Transverse colon (tissue), 4 donors: ENCODE data around the gene TSACC. TPM values are rescaled to one million over a fixed set of nuclear protein-coding genes. Genes with fewer than 3 reads are reported as not detected.

Experiments used
- DNase-seq: peaks from one replicate; pipeline ENCODE4 v3.0.0-alpha.2; 2019
- H3K27ac ChIP-seq, 4 donors: fragments of 200-600 bp; sonication (generic); 2 replicates each; pipeline ENCODE4 v1.5.1; 2016 to 2018; ENCODE audit warnings: inconsistent platforms in 4 of 4
- H3K27me3 ChIP-seq: fragments of 200-600 bp; sonication (generic); 2 replicates; pipeline ENCODE4 v1.5.1; 2017; ENCODE audit warnings: inconsistent platforms
- H3K36me3 ChIP-seq, 4 donors: fragments of 200-600 bp; sonication (generic); 2 replicates each; pipeline ENCODE4 v1.5.1; 2017 to 2019; ENCODE audit warnings: inconsistent platforms in 4 of 4
- H3K4me1 ChIP-seq, 4 donors: fragments of 200-600 bp; sonication (generic); 2 replicates each; pipeline ENCODE4 v1.5.1; 2017 to 2020; ENCODE audit warnings: inconsistent platforms in 4 of 4
- H3K4me3 ChIP-seq, 4 donors: fragments of 200-600 bp; sonication (generic); 1 replicate in 1 of 4; 2 replicates in 3 of 4; pipeline versions ENCODE4 v1.5.1 to v1.6.1; 2017 to 2019; ENCODE audit warnings: inconsistent platforms in 4 of 4
- H3K9me3 ChIP-seq, 2 donors: fragments of 200-600 bp; sonication (generic); 2 replicates each; pipeline ENCODE4 v1.5.1; 2017 to 2019; ENCODE audit warnings: inconsistent platforms in 2 of 2
- EP300 ChIP-seq: sonication (generic); formaldehyde crosslinking; IDR thresholded peaks from one replicate; pipeline ENCODE4 v1.6.1; 2017; ENCODE audit warnings: antibody characterized with exemption, low read depth
- POLR2A ChIP-seq: fragments of 450-650 bp; IDR thresholded peaks from one replicate; pipeline ENCODE4 v1.6.1; 2016; ENCODE audit warnings: antibody characterized with exemption, mild to moderate bottlenecking, moderate library complexity
- POLR2AphosphoS5 ChIP-seq, 3 donors: sonication (generic); formaldehyde crosslinking; IDR thresholded peaks; one replicate each; pipeline ENCODE4 v1.6.1; 2016; ENCODE audit warnings: antibody characterized with exemption in 3 of 3
- WGBS, 2 donors: methylation state at CpG; one replicate each; pipeline ENCODE4 v1.1.5; 2018; ENCODE audit warnings: low coverage in 1 of 2; 5-methylcytosine and 5-hydroxymethylcytosine counted together
- in situ Hi-C, 4 donors: fragments of 200-750 bp; cut with MboI; loops; one replicate each; pipeline versions ENCODE4 v1.15.0 to v1.15.1; 2017; ENCODE audit warnings: low sequenced_read_pairs in 3 of 4, low pct_ligation_motif_present in 1 of 4, low pct_unique_long_range_greater_than_20kb in 1 of 4
- intact Hi-C: fragments of 100-400 bp; cut with DNase I; formaldehyde crosslinking; loops from one replicate; pipeline ENCODE4 v1.15.1; 2023; ENCODE audit warnings: low total_unique reads
- total RNA-seq, 4 donors: library from RNA; depleted of rRNA; stranded (reverse); fragments of >200 nt; gene quantifications; one replicate each; pipeline ENCODE4 v1.1.0, GENCODE V29; 2016
- TF ChIP-seq, protein P1 (sequence below), 5 experiments: fragments of 200-600 bp in 3 of 5; fragments of 450-650 bp in 2 of 5; sonication (generic) in 3 of 5; IDR thresholded peaks; 1 replicate in 2 of 5; 2 replicates in 3 of 5; pipeline ENCODE4 v1.5.1; 2016 to 2017; ENCODE audit warnings: antibody characterized with exemption in 5 of 5, inconsistent platforms in 3 of 5, mild to moderate bottlenecking in 2 of 5, moderate library complexity in 1 of 5

Gene TSACC
- total RNA-seq, 4 donors from 2014 or later = not detected

GRCh38 chr1:156376146-156376545, 37.8 kb downstream of the TSACC start:
- Histone ChIP-seq H3K27me3 (peaks cover 26% of the 10 kb centered on the region), H3K4me3 (no peak overlapping the region), H3K4me1 (no peaks in the 10 kb centered on the region), H3K36me3 (no peaks in the 10 kb centered on the region), H3K27ac (no peak overlapping the region), H3K9me3 (no peaks in the 10 kb centered on the region)
- in situ Hi-C loops = loop anchor here in 1 of 4 donors (25.0 kb wide), 1 partner anchor 236 kb away; the partner anchor contains the start of genes GPATCH4 and HAPLN2
- WGBS, 2 donors = 97% methylated on average over 2 of the region's 2 CpGs; no CpG with 5 or more reads in 1 of the 2 donors
- no peak for DNase-seq
- intact Hi-C loops = no loop called here
- TF ChIP-seq, protein P1, sequence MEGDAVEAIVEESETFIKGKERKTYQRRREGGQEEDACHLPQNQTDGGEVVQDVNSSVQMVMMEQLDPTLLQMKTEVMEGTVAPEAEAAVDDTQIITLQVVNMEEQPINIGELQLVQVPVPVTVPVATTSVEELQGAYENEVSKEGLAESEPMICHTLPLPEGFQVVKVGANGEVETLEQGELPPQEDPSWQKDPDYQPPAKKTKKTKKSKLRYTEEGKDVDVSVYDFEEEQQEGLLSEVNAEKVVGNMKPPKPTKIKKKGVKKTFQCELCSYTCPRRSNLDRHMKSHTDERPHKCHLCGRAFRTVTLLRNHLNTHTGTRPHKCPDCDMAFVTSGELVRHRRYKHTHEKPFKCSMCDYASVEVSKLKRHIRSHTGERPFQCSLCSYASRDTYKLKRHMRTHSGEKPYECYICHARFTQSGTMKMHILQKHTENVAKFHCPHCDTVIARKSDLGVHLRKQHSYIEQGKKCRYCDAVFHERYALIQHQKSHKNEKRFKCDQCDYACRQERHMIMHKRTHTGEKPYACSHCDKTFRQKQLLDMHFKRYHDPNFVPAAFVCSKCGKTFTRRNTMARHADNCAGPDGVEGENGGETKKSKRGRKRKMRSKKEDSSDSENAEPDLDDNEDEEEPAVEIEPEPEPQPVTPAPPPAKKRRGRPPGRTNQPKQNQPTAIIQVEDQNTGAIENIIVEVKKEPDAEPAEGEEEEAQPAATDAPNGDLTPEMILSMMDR (IDR thresholded peaks at IDR 0.05) = no peak
- no peak for TF ChIP-seq EP300
- TF ChIP-seq POLR2AphosphoS5 (IDR thresholded peaks at IDR 0.05) = no peak
- no peak for TF ChIP-seq POLR2A

DNA sequence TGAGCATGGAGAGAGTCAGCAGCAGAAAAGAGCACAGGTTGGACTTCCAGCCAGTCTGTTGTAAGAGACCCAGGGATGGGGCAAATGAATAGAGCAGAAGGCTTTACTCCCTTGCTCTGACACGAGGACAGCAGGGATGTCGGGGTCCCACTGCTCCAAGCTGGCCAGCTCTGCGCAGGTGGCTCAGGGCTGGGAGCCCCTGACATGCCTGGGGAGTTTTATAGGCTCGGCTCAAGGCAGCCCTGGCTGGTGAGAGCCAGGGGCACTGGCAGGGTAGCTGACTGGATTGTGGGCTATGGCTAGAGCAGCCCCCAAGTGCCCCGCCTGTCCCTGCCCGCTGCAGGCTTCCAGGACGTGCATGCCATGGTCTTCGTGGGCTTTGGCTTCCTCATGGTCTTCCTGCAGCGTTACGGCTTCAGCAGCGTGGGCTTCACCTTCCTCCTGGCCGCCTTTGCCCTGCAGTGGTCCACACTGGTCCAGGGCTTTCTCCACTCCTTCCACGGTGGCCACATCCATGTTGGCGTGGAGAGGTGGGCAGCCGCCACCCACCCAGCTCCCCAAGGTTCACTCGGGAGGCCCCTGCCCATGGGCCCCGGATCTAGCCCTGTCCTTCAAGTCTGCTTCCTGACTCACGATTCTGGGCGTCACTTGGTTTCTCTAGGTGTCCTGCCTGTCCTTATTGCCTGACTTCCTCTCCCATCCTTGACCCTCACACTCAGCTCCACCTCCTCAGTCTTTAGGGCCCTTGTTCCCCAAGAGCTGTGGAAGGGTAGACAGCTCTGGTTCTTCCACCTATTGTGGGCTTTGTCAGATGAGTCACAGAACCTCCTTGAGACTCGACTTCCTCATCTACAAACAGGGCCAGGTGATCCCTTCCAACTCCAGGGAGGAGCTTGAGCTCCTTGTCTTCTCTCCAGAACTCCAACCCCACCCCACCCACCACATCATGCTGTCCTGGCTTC, 38.9 kb downstream of the TSACC start:
- no peaks in the 10 kb centered on the region for H3K4me1 ChIP-seq
- no peak overlapping the region for H3K4me3 ChIP-seq
- no peak overlapping the region for H3K27ac ChIP-seq
- intact Hi-C loops = no loop called here
- TF ChIP-seq POLR2A (no peak), POLR2AphosphoS5 (IDR thresholded peaks at IDR 0.05) (no peak), EP300 (no peak)
- WGBS, 2 donors = 75 to 79% methylated on average over 2 to 20 of the region's 20 CpGs
- no peak for DNase-seq
- no peaks in the 10 kb centered on the region for H3K36me3 ChIP-seq
- H3K9me3 ChIP-seq = no peaks in the 10 kb centered on the region
- H3K27me3 ChIP-seq = peaks cover 16% of the 10 kb centered on the region
- in situ Hi-C loops = loop anchor here in 1 of 4 donors (25.0 kb wide), 1 partner anchor 235 kb away; the partner anchor contains the start of genes GPATCH4 and HAPLN2

- 76% methylated on average over 6 of the region's 6 CpGs; no CpG with 5 or more reads in 1 of the 2 donors for WGBS, 2 donors
- no peak overlapping the region for H3K4me3 ChIP-seq
- DNase-seq = no peak
- no peaks in the 10 kb centered on the region for H3K9me3 ChIP-seq
- in situ Hi-C loops (loop anchor here in 1 of 4 donors (25.0 kb wide), 1 partner anchor 234 kb away; the partner anchor contains the start of genes GPATCH4 and HAPLN2), intact Hi-C loops (no loop called here)
- no peaks in the 10 kb centered on the region for H3K4me1 ChIP-seq
- peaks cover 5% of the 10 kb centered on the region for H3K27me3 ChIP-seq
- no peak overlapping the region for H3K27ac ChIP-seq
- no peaks in the 10 kb centered on the region for H3K36me3 ChIP-seq
- TF ChIP-seq POLR2AphosphoS5 (IDR thresholded peaks at IDR 0.05) (no peak), EP300 (no peak), POLR2A (no peak)
Observed at GRCh38 chr1:156378557-156378956, 40.2 kb downstream of the TSACC start.

DNA sequence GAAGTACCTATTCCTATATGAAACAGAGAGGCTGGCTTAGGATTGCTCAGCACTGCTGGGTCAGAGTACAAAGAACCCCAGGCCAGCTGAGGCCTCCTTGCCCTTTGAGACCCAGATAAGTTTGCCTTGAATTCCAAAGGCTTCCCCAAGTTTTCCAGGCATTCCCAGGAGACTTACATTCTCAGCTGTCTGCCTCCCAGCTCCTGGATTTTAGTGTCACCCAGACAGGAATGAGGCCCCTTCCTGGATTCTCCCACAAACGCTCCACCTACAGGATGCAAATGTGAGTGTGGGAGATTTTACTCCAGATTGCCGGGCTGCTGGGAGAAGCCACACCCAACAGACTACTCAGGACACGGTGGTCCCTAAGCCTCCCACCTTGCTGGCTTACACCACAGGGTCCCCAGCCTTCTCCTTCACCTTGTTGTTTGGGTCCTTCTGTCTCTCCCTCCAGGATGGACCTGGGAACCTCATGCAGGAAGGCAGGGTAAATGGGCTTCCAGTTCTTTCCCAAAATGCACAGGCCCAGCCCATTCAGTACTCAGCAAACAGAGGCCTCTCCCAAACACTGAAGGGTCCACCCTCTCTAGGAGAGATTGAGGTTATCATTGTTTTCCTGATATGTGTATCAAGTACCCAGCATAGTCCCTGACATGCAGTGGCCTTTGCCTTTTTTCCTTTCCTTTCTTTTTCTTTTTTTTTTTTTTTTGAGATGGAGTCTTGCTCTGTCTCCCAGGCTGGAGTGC, 41.3 kb downstream of the TSACC start:
- TF ChIP-seq POLR2A (no peak), EP300 (no peak), POLR2AphosphoS5 (IDR thresholded peaks at IDR 0.05) (no peak)
- TF ChIP-seq, protein P1 (IDR thresholded peaks at IDR 0.05) = no peak
- Histone ChIP-seq H3K27me3 (peaks cover 4% of the 10 kb centered on the region), H3K4me3 (no peak overlapping the region), H3K4me1 (no peaks in the 10 kb centered on the region), H3K27ac (no peak overlapping the region), H3K9me3 (no peaks in the 10 kb centered on the region), H3K36me3 (no peaks in the 10 kb centered on the region)
- intact Hi-C loops (no loop called here), in situ Hi-C loops (loop anchor here in 2 of 4 donors (10.0 to 25.0 kb wide), 2 partner anchors 65 to 233 kb away; partner anchors contain the start of genes GPATCH4 (in 1 of the 2) and HAPLN2 (in 1 of the 2))
- no peak for DNase-seq
- 36% methylated on average over 3 of the region's 3 CpGs; no CpG with 5 or more reads in 1 of the 2 donors for WGBS, 2 donors
